Measurements from ENCODE around the gene GOLGA6C.
"Not testable (repeated sequence)": the region's sequence is repeated elsewhere in the genome, so short reads cannot be mapped to it uniquely, and the experiment has no call there.

The GOLGA6C gene

DNA sequence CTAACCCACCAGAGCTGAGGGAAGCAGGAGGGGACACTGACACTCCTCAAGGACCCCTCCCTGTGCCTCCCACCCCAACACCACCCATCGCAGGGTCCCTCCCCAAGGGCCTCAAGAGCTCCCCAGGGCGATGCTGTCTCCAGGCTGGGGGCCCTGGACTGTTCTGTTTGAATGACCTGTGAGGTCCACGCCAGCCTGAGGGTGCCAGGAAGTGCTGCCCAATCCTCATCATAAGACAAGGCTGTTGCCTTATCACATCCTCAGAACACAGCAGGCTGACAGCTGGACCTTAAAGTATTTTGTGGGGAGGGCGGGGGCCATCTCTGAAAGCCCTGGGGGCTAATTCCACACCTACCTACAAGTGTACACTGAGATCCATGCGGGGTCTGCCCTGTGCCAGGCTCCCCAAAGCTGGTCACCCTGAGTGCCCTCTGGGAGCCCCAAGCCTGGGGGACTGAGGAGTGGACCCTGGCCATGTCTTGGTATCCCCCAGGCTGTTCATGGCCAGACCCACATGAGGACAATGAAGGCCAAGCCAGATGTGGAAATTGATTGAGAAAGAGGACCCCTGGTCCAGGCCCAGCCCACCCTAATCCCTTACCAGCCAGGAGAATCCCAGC, 23.8 kb upstream of the GOLGA6C start:
- no peak for DNase-seq (ENCODE audit: low spot score)
- TF ChIP-seq, protein P1, sequence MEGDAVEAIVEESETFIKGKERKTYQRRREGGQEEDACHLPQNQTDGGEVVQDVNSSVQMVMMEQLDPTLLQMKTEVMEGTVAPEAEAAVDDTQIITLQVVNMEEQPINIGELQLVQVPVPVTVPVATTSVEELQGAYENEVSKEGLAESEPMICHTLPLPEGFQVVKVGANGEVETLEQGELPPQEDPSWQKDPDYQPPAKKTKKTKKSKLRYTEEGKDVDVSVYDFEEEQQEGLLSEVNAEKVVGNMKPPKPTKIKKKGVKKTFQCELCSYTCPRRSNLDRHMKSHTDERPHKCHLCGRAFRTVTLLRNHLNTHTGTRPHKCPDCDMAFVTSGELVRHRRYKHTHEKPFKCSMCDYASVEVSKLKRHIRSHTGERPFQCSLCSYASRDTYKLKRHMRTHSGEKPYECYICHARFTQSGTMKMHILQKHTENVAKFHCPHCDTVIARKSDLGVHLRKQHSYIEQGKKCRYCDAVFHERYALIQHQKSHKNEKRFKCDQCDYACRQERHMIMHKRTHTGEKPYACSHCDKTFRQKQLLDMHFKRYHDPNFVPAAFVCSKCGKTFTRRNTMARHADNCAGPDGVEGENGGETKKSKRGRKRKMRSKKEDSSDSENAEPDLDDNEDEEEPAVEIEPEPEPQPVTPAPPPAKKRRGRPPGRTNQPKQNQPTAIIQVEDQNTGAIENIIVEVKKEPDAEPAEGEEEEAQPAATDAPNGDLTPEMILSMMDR (IDR thresholded peaks at IDR 0.05): no peak
- no peak overlapping the region for H3K27ac ChIP-seq

DNA sequence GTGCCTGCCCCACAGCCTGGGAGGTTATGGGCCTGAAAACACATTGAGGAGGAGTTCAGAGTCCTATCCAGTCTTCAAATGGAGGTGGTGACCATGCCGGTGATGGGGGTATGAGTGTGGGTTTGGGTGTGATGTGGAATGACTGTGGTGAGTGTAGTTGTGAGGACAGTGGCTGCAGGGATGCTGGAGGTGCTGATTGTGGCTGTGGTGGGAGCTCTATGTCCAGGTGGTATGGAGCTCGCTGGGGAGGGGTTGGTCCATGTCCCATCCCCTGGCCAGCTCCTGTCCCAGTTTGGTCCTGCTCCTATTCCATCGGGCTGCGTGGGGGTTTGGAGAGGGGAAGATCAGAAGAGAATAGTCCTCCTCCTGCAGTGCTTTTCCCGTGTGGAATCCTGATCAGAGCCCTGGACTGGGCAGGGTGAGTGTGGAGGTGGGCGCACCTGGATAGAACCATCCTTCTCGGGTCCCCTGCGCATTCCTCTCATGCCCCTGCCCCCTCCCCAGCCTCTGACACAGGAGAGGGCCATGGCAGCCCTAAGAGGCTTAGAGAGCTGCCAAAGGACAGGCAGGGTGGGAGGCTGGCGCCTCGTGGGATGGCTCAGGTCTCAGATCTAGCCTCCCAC, 23.0 kb upstream of the GOLGA6C start:
- Histone ChIP-seq H3K27ac (no peak overlapping the region), H3K4me3 (no peak overlapping the region)
- DNase-seq (ENCODE audit: low spot score): no peak
- TF ChIP-seq, protein P1 (IDR thresholded peaks at IDR 0.05): no peak

More for the DNA sequence above, 23.8 kb upstream of the GOLGA6C start:
- no peak overlapping the region for H3K4me3 ChIP-seq

DNA sequence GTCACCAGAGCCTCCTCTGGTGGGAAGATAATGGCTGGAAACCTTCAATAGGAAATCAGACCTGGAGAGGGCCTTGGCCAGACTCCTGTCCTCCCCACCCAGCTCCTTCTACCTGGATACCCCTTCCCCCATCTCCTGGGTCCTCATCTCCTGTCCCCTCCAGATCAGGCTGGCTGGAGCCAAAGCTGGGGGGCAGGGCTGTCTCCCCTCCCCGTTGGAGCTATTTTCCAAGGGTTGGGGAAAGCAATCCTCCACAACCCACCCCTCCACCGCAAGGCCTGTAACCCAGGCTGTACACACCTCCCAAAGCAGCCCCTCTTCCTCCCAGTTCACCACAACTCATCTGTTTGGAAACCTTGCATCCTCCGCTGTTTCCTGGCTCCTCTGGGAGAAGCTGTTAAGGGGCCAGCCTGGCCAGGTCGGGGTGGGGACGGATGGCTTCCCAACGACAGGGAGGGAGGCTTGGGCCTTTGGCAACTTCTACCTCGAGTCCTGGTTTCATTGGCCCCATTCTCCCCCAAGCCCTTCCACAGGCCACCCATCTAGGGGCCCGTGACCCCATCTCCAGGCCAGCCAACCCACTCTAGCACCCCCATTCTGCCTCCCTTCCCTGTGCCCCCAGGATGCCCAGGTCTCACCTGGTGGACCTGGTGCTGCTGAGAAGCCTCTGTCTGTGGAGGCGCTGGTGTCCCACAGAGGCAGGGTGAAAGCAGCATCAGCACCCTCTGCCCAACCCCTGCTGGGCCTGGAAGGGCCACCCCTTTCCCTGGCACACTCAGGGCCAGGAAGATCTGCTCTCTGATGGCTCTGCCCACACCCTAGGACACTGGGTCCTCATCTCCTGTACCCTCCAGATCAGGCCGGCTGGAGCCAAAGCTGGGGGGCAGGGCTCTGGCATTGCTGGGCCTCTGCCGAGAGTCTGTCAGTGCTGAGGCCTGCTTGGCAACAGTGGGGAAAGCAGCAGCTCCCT, 22.1 kb upstream of the GOLGA6C start:
- TF ChIP-seq, protein P1 (IDR thresholded peaks at IDR 0.05): no peak
- H3K4me3 ChIP-seq: no peak overlapping the region
- DNase-seq (ENCODE audit: low spot score): no peak
- no peak overlapping the region for H3K27ac ChIP-seq

DNA sequence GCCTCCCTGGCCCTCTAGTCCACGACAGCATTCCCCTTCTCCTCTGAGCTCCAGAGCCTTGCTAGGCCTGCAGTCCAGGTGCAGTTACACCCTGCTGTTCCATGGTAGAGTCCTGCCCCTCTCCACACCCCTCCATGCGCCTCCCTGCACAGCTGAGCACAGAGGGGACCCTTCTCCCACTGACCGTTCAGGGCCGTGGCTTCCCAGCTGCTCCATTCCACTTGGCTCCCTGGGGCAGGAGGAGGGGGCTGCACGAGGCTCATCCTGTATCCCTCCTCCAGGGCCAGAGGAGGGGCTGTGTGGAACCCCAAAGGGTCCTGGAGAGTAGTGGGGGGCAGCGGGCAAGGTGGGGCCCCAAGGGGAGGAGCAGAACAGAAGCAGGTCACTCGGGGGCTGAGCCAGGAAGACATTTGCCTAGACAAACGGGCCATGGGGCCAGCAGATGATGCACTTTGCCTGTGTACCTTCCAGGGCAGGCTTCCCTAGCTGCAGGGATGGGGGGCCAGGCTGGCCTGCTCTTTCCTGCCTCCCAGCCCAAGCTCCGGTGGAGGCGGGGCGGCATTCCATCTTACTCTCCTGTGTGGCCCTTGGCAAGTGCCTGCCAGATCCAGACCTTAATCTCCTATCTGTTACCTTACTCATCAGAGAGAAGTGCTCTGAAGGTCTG, 20.7 kb upstream of the GOLGA6C start:
- Histone ChIP-seq H3K27ac (no peak overlapping the region), H3K4me3 (no peak overlapping the region)
- TF ChIP-seq, protein P1 (IDR thresholded peaks at IDR 0.05): no peak
- DNase-seq (ENCODE audit: low spot score): no peak

DNA sequence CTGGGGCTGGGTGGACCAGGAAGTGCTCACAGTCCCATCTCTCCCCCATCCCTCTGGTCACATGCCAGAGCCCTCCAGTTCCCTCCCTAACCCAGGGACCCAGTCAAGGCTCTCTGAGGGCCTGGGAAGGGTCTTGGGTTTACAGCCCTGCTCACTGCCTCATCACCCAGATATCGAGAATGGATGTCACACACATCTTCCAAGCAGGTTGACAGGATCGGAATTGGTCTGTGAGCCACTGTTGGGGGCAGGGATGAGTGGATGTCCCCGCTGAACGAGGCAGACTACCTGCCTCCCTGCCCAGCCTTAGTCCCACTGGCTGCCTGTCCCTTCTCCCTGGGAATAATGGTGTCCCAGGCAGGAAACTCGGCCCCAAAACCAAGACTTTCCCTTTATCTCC, 20.0 kb upstream of the GOLGA6C start:
- TF ChIP-seq, protein P1 (IDR thresholded peaks at IDR 0.05): no peak
- H3K4me3 ChIP-seq: no peak overlapping the region
- H3K27ac ChIP-seq: no peak overlapping the region
- DNase-seq (ENCODE audit: low spot score): no peak

DNA sequence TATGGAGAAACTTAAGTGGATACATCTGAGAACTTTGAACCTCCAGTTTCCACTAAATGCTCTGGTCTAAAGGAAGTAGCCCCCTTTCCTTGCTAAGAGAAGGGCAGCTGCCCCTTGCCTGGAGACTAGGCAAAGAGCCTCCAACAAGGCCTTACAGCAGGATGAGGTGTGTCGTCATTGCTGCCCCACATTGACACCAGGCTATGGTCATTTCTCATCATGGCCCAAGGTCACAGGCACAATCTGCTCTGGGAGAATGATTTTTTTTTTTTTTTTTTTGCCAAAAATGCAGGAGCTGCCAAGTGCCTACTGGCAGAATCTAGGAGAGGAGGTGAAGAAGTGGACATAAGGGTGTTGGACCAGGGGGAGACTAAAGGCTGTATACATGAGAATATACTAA, 12.4 kb upstream of the GOLGA6C start:
- not testable (repeated sequence) for DNase-seq (ENCODE audit: low spot score); H3K4me3 ChIP-seq; H3K27ac ChIP-seq

DNA sequence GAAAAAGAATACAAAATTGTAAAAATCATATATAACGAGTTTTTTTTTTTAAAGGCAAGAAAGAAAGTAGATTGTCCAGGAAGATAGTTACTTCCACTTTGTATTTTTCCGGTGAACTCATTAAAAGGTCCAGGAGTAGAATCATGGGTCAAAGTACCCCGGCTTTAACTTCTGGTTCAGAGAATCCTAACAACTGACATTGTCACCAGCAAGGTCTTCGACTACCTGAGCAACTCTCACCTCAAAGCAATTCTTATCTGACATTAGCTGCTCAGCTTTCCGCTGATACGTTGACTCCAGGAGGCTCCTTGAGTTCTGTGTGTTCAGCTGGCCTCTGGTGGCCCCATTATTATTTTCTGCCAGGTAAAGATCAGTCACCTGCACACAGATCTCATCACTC, 9.1 kb upstream of the GOLGA6C start:
- H3K4me3 ChIP-seq; DNase-seq (ENCODE audit: low spot score); H3K27ac ChIP-seq: not testable (repeated sequence)

All from coronary artery (tissue), 2 donors.